ENCODE measurements around the gene CLCNKA.

CLCNKA gene

DNA sequence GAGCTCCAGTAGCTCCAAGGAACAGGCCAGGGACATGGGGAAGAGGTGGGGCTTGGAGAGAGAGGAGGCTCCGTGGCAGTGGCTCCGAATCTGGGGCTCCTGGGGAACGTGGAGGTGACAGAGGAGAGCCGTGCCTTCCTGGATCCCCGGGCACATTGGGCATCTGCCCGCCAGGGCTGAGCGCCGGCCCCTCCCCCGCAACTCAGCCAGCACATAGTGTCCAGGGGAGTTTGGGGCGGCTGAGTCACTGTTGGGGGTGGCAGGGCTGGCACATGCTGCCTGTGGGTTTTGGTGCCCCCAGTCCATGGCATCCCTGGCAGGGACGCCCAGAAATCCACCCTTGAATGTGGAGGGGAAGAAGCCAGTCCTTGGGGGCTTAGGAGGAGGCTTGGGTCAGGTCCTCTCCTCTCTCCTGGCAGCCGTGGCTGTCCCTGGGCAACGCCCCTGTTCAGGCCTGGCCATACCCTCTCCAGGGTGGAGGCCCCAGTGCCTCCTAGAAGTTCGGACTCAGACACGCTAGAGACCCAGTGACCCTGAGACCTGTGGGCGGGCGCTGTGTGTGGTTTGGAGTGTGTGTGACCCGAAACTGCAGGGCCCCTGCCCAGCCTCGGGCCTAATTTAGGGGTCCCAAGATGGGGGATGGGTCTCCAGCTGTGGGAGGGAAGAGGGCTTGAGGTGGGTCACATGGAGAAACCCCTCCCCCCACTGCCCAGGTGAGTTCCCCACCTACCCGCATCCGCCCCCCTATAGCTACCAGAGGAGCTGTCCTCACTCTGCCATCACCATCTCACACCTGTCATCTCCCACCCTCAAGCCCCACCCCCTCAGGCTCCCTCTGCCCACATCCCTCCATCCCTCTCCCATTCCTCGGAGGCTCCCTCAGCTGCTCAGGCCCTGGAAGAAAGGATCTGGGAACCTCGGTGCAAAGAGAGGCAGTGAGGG lies 5.6 kb upstream of the CLCNKA start:
- no peak for TF ChIP-seq CTCF (conservative IDR thresholded peaks at IDR 0.05)
- no peak overlapping the region for H3K27ac ChIP-seq

GRCh38 chr1:16017076-16017460 lies 4.8 kb upstream of the CLCNKA start:
- no peak overlapping the region for H3K27ac ChIP-seq
- TF ChIP-seq CTCF (conservative IDR thresholded peaks at IDR 0.05), result no peak

DNA sequence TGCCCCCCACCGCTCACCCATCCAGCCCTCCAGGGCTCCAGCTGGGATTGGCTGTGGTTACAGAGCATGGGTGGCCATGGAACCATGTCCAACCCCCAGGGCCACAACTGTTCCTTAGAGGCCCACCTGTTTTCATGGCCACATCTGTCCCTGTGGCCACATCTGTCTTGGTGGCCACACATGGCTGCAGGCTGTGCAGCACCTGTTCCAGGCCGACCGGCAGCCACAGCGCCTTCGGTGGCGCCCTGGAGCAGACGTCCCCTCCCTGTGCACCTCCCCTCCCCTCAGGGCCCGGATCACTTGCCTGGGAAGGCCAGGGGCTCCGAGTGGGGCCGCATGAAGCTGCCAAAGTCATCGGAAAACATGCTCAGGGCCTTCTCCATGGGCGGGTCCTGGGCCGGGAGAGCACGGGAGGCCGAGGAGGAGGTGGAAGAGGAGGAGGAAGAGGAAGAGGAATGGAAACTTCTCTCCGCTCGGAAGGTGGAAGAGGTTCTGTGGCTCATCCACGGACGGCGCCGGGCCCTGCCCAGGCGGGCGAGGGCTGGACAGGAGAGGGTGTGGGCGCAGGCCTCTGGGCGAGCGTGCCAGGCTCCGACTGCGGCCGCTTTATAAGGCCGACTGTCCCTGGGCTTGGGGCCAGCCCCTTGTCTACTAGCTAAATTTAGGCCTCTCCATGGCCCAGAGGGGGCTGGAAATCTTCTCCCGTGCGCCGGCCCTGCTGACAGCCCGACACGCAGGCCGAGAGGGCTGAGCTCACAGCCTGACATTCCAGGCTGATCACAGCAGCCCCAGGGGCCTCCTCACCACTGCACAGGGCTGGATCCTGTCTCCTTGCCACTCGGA lies 4.2 kb upstream of the CLCNKA start, which contains the start of gene HSPB7:
Gene HSPB7 (minus strand): TSS at position 583 of the 843 bp plus-strand sequence. CDS start 80 bp downstream, at position 503.
- H3K27ac ChIP-seq, result no peak within 1 kb of the TSS
- no peak for TF ChIP-seq CTCF (conservative IDR thresholded peaks at IDR 0.05)

- no peak overlapping the region for H3K27ac ChIP-seq
- TF ChIP-seq CTCF (conservative IDR thresholded peaks at IDR 0.05), result no peak
These were observed 3.5 kb upstream of the CLCNKA start for GRCh38 chr1:16018308-16018707.

GRCh38 chr1:16018749-16019643 lies 2.8 kb upstream of the CLCNKA start:
- TF ChIP-seq CTCF (conservative IDR thresholded peaks at IDR 0.05), result no peak
- H3K27ac ChIP-seq, result no peak overlapping the region

- H3K27ac ChIP-seq, result no peak overlapping the region
- TF ChIP-seq CTCF (conservative IDR thresholded peaks at IDR 0.05), result no peak
These were observed 2.1 kb upstream of the CLCNKA start for GRCh38 chr1:16019644-16020277.
